ENCODE results near the gene FAM107A. TPM values are rescaled to one million over a fixed set of nuclear protein-coding genes. Genes with fewer than 3 reads are reported as not detected.

FAM107A gene
- total and polyA plus RNA-seq, 12 donors, result 18.3 to 149 (median 55.0) TPM

GRCh38 chr3:58572013-58572633 lies 5.1 kb downstream of the FAM107A start:
- H3K4me3 ChIP-seq, result no peak overlapping the region
- DNase-seq (no peak), ATAC-seq (peak in 1 of 8 donors; percentile 3)
- TF ChIP-seq CTCF (IDR thresholded peaks at IDR 0.05), result no peak
- peaks cover 0 to 6% (median 0%) of the 10 kb centered on the region in 11 donors for H3K9me3 ChIP-seq
- 83 to 89% methylated on average over 13 of the region's 13 CpGs for WGBS, 2 donors
- intact Hi-C loops (cut with DNase I), result no loop called here
- no peaks in the 10 kb centered on the region for H3K27me3 ChIP-seq
- H3K27ac ChIP-seq, result peak overlapping the region in 4 of 10 donors; percentile 2 to 90 (median 18)
- H3K4me1 ChIP-seq, result peaks cover 9 to 66% (median 53%) of the 10 kb centered on the region in 9 donors
- H3K36me3 ChIP-seq, result peaks cover 0 to 19% (median 1%) of the 10 kb centered on the region in 9 donors

- no peak for DNase-seq
- H3K27ac ChIP-seq, result peak overlapping the region in 1 of 10 donors; percentile 15
- H3K36me3 ChIP-seq, result peaks cover 0 to 31% (median 11%) of the 10 kb centered on the region in 9 donors
- H3K4me1 ChIP-seq, result peaks cover 9 to 53% (median 44%) of the 10 kb centered on the region in 9 donors
- intact Hi-C loops (cut with DNase I), result loop anchor here in 1 of 10 donors (2.0 kb wide), 1 partner anchor 58 kb away; no protein-coding TSS in a partner anchor
- H3K4me3 ChIP-seq, result no peak overlapping the region
- ATAC-seq, result no peak
- H3K27me3 ChIP-seq, result no peaks in the 10 kb centered on the region
- no peak for TF ChIP-seq CTCF (IDR thresholded peaks at IDR 0.05)
- 95 to 96% methylated on average over 5 of the region's 5 CpGs for WGBS, 2 donors
- peaks cover 0 to 6% (median 0%) of the 10 kb centered on the region in 11 donors for H3K9me3 ChIP-seq
Measured at GRCh38 chr3:58570851-58571250, 6.3 kb downstream of the FAM107A start.

GRCh38 chr3:58569287-58570001 lies 7.7 kb downstream of the FAM107A start:
- H3K4me1 ChIP-seq, result peaks cover 4 to 46% (median 37%) of the 10 kb centered on the region in 9 donors

More at GRCh38 chr3:58569287-58570001, 7.7 kb downstream of the FAM107A start:
- ATAC-seq, result no peak
- Histone ChIP-seq H3K27ac (peak overlapping the region in 2 of 10 donors; percentile 1 to 27), H3K9me3 (peaks cover 0 to 6% (median 0%) of the 10 kb centered on the region in 11 donors), H3K4me3 (no peak overlapping the region), H3K27me3 (no peaks in the 10 kb centered on the region), H3K36me3 (peaks cover 0 to 42% (median 11%) of the 10 kb centered on the region in 9 donors)
- DNase-seq, result no peak
- intact Hi-C loops (cut with DNase I), result loop anchor here in 4 of 10 donors (2.0 to 10.0 kb wide), 3 partner anchors 59 to 1105 kb away; no protein-coding TSS in a partner anchor
- 94 to 95% methylated on average over 12 of the region's 12 CpGs for WGBS, 2 donors
- no peak for TF ChIP-seq CTCF (IDR thresholded peaks at IDR 0.05)

All from heart right ventricle (tissue), 16 donors.